AG04449 (cell line): Measurements from ENCODE around the gene GAB2.

ENCODE experiments used
- CTCF ChIA-PET: fragments of 350-600 bp; formaldehyde crosslinking; extraction: SDS; loops from one replicate; lab custom pipeline; 2021; ENCODE audit warnings: antibody characterized with exemption; lab: Yijun Ruan, JAX
- POLR2A ChIA-PET: fragments of 400-600, 350-600 bp; formaldehyde crosslinking; extraction: SDS; loops from one replicate; lab custom pipeline; 2020; ENCODE audit warnings: antibody characterized with exemption, inconsistent platforms; lab: Yijun Ruan, JAX
- DNase-seq: peaks from one replicate; pipeline ENCODE4 v3.0.0-alpha.2; 2010; ENCODE audit warnings: low read depth, low spot score
- H3K4me3 ChIP-seq: 2 replicates; pipeline ENCODE4 v1.5.1; 2011; ENCODE audit warnings: low read depth, mild to moderate bottlenecking, control low read depth, low read length
- TF ChIP-seq, protein P1 (sequence below): IDR thresholded peaks from one replicate; pipeline ENCODE4 v1.5.1; 2011; ENCODE audit warnings: mild to moderate bottlenecking, moderate library complexity, low read length, control low read depth, inconsistent platforms; ENCODE audit not compliant: insufficient read depth; ENCODE audit errors: missing control alignments

GAB2 gene

DNA sequence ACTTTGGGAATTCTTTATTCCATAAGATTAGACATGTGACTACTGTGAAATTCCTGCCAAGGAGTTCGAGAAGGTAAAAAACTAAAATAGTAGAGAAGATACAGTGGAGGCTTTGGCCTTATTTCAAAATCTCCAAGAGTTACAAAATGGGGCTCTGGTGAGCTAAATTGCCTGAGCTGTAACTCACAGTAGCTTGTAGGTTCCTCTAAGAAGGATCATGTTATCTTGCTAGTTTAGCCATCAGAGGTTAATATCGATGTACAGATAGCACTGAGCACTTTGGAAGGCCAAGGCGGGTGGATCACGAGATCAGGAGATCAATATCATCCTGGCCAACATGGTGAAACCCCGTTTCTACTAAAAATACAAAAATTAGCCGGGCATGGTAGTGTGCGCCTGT, 147.8 kb downstream of the GAB2 start:
- DNase-seq: no peak
- POLR2A ChIA-PET: no interaction called here
- no peak overlapping the region for H3K4me3 ChIP-seq
- CTCF ChIA-PET: no interaction called here
- TF ChIP-seq, protein P1, sequence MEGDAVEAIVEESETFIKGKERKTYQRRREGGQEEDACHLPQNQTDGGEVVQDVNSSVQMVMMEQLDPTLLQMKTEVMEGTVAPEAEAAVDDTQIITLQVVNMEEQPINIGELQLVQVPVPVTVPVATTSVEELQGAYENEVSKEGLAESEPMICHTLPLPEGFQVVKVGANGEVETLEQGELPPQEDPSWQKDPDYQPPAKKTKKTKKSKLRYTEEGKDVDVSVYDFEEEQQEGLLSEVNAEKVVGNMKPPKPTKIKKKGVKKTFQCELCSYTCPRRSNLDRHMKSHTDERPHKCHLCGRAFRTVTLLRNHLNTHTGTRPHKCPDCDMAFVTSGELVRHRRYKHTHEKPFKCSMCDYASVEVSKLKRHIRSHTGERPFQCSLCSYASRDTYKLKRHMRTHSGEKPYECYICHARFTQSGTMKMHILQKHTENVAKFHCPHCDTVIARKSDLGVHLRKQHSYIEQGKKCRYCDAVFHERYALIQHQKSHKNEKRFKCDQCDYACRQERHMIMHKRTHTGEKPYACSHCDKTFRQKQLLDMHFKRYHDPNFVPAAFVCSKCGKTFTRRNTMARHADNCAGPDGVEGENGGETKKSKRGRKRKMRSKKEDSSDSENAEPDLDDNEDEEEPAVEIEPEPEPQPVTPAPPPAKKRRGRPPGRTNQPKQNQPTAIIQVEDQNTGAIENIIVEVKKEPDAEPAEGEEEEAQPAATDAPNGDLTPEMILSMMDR: no peak

DNA sequence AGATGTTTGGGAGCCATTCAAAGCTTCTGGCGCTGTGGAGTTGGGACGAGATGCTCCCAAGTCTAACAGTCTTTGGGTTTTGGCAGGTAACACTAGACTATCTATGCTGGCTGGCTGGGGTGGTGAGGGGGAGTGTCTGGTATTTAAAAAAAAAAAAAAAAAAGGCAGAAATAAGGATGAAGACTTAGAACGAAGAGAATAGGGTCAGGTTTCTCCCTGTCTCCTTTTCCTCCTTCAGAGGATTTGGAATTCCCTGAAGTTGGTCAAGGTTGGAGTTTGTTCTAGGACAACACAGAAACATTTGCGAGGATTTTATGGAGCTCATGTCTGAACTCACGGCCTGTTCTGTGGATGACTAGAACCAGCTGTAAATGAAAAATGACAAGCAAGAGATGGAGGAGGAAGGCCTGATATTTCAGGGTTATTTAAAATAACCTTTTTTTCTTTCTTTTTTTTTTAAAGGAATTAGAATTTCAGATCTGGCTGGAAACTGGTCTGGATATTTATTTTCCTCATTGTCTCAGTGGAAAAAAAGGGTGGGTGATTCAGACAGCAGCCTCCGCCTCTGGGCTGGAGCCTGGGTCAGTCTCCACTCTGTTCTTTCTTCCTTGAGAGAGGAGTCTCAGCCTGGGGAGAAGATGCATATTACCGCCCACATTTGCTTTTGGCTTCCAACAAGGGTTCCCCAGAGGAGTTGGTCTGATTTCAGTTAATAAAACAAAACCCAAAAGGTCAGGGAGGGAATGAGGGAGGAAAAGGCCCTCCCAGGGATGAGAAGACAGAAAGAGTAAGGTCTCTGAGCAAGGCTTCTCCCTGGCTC, 148.8 kb downstream of the GAB2 start:
- ChIA-PET POLR2A (no interaction called here), CTCF (no interaction called here)
- no peak overlapping the region for H3K4me3 ChIP-seq
- TF ChIP-seq, protein P1: no peak
- no peak for DNase-seq

DNA sequence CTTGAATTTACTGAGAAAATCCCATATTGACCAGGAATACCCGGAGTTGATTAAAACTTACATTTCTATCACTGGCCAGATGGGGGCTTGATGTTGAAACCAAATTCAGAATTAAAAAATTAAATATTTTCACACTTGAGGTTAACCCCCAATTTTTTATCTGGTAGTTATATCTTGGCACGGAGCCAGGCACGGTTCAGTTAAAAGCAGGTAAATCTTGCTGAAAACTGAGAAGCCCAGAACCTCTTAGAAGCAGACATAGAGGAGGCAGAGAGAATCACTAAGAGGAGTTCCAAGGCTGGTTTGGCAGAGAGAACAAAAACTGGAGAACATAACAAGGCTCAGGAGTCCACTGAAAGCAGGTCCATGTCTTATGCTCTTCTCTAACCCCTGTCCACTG, 151.2 kb downstream of the GAB2 start:
- no peak for DNase-seq
- no peak overlapping the region for H3K4me3 ChIP-seq
- TF ChIP-seq, protein P1: no peak
- CTCF ChIA-PET: no interaction called here
- POLR2A ChIA-PET: no interaction called here

DNA sequence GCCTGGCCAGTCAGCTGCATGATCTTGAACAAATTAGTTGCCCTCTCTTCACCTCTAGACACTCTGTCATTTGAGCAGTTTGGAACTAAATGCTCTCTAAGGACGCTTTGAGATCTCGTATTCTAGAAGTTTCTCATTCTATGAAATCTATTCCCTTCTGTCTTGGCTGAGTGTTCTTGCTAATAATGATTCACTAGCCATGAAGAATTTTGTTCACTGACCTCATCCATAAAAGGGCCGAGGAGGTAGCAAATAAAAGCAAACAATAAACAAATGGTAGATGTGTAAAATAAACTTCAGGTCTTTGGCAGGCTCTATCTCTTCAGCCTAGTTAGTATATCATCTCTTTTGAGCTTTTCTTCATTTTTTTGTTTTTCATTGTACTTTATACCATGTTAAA, 152.3 kb downstream of the GAB2 start:
- no peak for DNase-seq
- ChIA-PET CTCF (interaction anchor here (0.6 to 1.0 kb wide), 2 partner anchors 27 to 299 kb away, joined by 4 to 6 read pairs; no protein-coding TSS in a partner anchor), POLR2A (no interaction called here)
- no peak overlapping the region for H3K4me3 ChIP-seq
- TF ChIP-seq, protein P1: no peak

DNA sequence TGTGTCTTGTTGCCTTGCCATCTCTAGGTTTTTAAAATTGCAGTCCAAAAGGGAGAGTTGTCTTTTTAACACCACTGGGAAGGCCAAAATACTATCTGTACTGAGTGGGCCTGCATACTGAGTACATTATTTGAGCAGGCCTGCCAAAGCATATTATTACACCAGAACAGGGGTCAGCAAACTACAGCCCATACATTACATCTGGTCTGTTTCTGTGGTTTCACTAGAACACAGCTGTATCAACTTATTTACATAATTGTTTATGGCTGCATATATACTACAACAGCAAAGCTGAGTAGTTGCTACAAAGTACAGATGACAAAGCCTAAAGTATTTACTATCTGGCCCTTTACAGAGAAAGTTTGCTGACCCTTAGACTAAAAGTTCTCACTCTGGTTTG, 154.9 kb downstream of the GAB2 start:
- ChIA-PET POLR2A (no interaction called here), CTCF (interaction anchor here (1.5 kb wide), 1 partner anchor 11 kb away, joined by 6 read pairs; no protein-coding TSS in a partner anchor)
- H3K4me3 ChIP-seq: no peak overlapping the region
- TF ChIP-seq, protein P1: no peak
- DNase-seq: no peak

DNA sequence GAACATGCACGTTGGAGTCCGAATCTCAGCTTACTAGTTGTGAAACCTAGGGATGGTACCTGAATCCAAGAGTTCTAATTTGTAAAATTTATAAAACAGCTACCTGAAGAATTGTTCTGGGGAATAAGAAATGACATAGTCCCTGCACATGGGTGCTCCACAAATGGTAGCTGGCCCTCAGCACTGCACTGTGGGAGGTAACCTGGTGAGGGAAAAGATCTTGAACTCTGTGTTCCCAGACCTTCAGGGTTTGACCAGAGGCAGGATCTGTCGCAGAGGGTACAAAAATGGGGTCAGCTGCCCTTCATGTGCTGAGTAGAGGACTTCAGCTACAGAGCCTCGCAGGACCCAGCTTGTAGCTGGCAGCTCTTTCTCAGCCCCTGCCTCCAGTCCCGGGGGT, 155.4 kb downstream of the GAB2 start:
- ChIA-PET CTCF (interaction anchor here (1.4 to 1.7 kb wide), 3 partner anchors 11 to 303 kb away, joined by 4 to 6 read pairs (median 5); no protein-coding TSS in a partner anchor), POLR2A (no interaction called here)
- DNase-seq: no peak
- TF ChIP-seq, protein P1: no peak
- H3K4me3 ChIP-seq: no peak overlapping the region
